ENCODE results near the gene NFASC.

- TF ChIP-seq ZNF544 (tag by site-specific recombination; IDR thresholded peaks at IDR 0.05): no peak
- no peak for TF ChIP-seq FEZF1 (tag by site-specific recombination; IDR thresholded peaks at IDR 0.05)
- TF ChIP-seq ZNF610 (tag by site-specific recombination; IDR thresholded peaks at IDR 0.05; ENCODE audit: borderline replicate concordance): no peak
- TF ChIP-seq CTCF (tag by site-specific recombination; IDR thresholded peaks at IDR 0.05): no peak
- TF ChIP-seq ZNF16 (tag by site-specific recombination; IDR thresholded peaks at IDR 0.05; ENCODE audit: low read depth): no peak
- TF ChIP-seq ZNF596 (tag by site-specific recombination; IDR thresholded peaks at IDR 0.05): no peak
- TF ChIP-seq TSHZ1 (tag by site-specific recombination; IDR thresholded peaks at IDR 0.05; ENCODE audit: borderline replicate concordance): no peak
- no peak for TF ChIP-seq PBX3 (CRISPR knock-in tag; IDR thresholded peaks at IDR 0.05)
Measured at GRCh38 chr1:204970937-204971336, 100.3 kb downstream of the NFASC start.
